ENCODE measurements around the gene PDX1.

- no peak for TF ChIP-seq CTCF (IDR thresholded peaks at IDR 0.05)
- TF ChIP-seq POLR2A (IDR thresholded peaks at IDR 0.05): no peak
- no peak for TF ChIP-seq EP300 (IDR thresholded peaks at IDR 0.05; ENCODE audit: low read depth)
These were observed 2.5 kb upstream of the PDX1 start for GRCh38 chr13:27917121-27917947.
